ENCODE measurements around the gene EMILIN2.

DNA sequence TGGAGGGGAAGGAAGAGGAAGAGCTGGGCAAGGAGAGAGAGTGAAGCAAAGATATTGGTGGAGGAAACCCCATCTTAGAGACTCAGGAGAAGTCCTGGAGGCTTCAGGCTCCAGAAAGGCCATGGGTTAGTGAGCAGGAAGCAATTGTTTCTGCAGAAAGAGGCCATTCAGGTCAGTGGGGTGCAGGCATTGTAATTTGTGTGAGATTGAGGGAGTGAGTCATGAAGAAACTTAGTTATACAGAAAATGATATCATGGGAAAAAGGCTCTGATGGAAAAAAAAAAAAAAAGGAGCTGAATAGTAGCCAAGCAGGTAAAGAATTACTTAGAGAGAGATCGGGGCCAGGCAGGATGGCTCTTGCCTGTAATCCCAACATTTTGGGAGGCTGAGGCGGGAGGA, 4.0 kb downstream of the EMILIN2 start:
- TF ChIP-seq CTCF (IDR thresholded peaks at IDR 0.05; ENCODE audit: insufficient read depth, low read length), result no peak
- TF ChIP-seq GABPA (IDR thresholded peaks at IDR 0.05; ENCODE audit: low read depth), result no peak
- no peak for TF ChIP-seq POLR2AphosphoS5 (IDR thresholded peaks at IDR 0.05; ENCODE audit: low read depth)

Measured in HL-60 (cell line).